C4-2B (cell line): ENCODE data around the gene MRPL55.

Experiments
- H3K27ac ChIP-seq: fragments of 450-650 bp; 2 replicates; pipeline ENCODE4 v1.5.1; 2017
- ZFX ChIP-seq: fragments of 450-650 bp; IDR thresholded peaks from 2 replicates; pipeline ENCODE4 v1.6.1; 2017
- TF ChIP-seq, protein P1 (sequence below): fragments of 450-650 bp; conservative IDR thresholded peaks from 2 replicates; pipeline ENCODE4 v1.5.1; 2017; ENCODE audit warnings: mild to moderate bottlenecking

MRPL55 gene

DNA sequence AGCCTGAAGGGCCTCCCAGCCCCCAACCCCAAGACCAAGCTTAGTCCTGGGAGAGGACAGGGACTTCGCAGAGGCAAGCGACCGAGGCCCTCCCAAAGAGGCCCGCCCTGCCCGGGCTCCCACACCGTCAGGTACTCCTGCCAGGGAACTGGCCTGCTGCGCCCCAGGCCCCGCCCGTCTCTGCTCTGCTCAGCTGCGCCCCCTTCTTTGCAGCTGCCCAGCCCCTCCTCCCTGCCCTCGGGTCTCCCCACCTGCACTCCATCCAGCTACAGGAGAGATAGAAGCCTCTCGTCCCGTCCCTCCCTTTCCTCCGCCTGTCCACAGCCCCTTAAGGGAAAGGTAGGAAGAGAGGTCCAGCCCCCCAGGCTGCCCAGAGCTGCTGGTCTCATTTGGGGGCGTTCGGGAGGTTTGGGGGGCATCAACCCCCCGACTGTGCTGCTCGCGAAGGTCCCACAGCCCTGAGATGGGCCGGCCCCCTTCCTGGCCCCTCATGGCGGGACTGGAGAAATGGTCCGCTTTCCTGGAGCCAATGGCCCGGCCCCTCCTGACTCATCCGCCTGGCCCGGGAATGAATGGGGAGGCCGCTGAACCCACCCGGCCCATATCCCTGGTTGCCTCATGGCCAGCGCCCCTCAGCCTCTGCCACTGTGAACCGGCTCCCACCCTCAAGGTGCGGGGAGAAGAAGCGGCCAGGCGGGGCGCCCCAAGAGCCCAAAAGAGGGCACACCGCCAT is 48.5 kb downstream of the MRPL55 start:
- H3K27ac ChIP-seq, result no peak overlapping the region
- TF ChIP-seq ZFX, result no peak
- TF ChIP-seq, protein P1, sequence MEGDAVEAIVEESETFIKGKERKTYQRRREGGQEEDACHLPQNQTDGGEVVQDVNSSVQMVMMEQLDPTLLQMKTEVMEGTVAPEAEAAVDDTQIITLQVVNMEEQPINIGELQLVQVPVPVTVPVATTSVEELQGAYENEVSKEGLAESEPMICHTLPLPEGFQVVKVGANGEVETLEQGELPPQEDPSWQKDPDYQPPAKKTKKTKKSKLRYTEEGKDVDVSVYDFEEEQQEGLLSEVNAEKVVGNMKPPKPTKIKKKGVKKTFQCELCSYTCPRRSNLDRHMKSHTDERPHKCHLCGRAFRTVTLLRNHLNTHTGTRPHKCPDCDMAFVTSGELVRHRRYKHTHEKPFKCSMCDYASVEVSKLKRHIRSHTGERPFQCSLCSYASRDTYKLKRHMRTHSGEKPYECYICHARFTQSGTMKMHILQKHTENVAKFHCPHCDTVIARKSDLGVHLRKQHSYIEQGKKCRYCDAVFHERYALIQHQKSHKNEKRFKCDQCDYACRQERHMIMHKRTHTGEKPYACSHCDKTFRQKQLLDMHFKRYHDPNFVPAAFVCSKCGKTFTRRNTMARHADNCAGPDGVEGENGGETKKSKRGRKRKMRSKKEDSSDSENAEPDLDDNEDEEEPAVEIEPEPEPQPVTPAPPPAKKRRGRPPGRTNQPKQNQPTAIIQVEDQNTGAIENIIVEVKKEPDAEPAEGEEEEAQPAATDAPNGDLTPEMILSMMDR, result no peak

DNA sequence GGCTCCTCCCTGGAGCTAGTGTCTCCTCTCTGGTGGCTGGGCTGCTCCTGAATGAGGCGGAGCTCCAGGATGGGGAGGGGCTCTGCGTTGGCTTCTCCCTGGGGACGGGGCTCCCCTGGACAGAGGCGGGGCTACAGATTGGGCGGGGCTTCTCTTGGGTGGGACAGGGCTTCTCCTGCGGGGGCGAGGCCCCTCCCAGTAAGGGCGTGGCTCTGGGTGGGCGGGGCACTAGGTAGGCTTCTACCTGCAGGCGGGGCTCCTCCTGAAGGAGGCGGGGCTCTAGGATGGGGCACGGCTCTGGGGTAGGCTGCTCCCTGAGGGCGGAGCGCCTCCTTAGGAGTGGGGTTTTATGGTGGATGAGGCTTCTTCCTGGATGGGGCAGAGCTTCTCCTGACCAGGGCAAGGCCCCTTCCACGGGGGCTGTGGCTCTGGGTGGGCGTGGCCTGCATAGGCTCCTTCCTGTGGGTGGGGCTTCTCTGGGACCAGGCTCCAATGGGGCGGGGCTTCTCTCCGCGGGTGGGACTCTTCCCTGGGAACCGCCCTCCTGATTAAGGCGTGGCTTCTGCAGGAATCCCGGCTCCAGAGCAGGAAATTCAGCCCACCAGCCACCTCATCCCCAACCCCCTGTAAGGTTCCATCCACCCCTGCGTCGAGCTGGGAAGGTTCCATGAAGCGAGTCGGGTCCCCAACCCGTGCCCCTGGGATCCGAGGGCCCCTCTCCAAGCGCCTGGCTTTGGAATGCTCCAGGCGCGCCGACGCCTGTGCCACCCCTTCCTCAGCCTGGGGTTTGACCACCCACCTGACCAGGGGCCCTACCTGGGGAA is 49.3 kb downstream of the MRPL55 start:
- TF ChIP-seq ZFX, result no peak
- TF ChIP-seq, protein P1, result no peak
- no peak overlapping the region for H3K27ac ChIP-seq

DNA sequence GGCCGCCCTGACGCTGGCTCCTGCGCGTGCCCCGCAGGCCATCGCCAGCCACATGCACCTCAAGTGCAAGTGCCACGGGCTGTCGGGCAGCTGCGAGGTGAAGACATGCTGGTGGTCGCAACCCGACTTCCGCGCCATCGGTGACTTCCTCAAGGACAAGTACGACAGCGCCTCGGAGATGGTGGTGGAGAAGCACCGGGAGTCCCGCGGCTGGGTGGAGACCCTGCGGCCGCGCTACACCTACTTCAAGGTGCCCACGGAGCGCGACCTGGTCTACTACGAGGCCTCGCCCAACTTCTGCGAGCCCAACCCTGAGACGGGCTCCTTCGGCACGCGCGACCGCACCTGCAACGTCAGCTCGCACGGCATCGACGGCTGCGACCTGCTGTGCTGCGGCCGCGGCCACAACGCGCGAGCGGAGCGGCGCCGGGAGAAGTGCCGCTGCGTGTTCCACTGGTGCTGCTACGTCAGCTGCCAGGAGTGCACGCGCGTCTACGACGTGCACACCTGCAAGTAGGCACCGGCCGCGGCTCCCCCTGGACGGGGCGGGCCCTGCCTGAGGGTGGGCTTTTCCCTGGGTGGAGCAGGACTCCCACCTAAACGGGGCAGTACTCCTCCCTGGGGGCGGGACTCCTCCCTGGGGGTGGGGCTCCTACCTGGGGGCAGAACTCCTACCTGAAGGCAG is 50.0 kb downstream of the MRPL55 start:
- no peak for TF ChIP-seq ZFX
- TF ChIP-seq, protein P1, result no peak

DNA sequence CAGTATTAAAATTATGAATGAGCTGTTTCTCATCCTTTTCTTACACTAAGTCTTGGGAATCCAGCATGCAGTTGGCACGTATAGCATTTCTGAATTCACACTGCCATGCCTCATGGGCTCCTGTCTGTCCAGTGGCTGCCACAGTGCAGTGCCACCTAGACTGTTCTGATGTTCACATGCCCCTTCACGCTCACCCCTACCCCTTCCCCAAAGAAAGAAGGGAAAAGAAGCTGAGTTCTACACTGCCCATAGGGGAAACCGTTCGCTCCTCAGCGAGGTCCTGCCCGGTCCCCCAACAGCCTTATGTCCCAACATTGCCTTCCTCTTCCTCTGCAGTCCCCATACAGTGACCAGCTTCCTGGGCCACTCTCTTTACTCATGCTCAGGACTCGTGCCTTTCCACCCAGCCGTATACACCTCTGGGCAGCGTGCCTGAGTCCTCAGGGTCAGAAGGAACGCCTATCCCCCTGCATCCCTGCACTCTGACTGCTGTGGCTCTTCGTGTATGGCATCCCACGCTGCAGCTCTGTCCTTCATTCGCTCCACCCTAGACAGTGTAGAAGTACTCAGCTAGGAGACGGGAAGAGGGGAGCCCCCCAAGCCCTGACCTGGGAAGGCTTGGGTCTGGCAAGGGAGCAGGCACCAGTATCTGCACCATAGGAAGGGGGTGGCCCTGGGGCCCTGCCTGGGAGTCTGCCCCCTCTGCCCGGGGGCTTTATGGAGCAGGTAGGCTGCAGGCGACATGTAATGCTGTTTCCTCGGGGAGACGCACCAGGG is 50.7 kb downstream of the MRPL55 start:
- no peak for TF ChIP-seq ZFX
- TF ChIP-seq, protein P1, result no peak
- no peak overlapping the region for H3K27ac ChIP-seq

More for the DNA sequence above, 50.0 kb downstream of the MRPL55 start:
- no peak overlapping the region for H3K27ac ChIP-seq
